ENCODE measurements around the gene BDNF. TPM values are rescaled to one million over a fixed set of nuclear protein-coding genes. Genes with fewer than 3 reads are reported as not detected.

The BDNF gene
- total RNA-seq, 1 donor from 2014 or later = 5.5 TPM

DNA sequence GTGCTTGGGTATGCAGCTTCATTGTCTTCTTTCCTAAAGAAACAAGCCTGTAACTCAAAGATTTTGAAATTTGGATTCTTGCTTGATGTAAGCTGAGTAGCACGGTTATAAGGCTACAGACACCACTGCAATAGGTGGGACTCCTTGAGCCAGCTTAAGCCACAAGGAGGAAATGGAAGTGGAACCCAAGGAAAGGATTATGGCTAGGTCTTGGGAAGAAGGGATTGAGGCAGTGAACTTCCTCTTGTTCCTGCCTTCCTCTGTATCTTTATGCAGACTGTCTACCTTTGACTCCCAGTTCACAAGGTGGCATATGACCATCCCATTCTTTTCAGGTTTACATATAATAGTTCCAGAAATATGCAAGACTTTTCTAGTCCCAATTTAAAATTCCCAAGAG is 72.3 kb downstream of the BDNF start:
- H3K4me3 Mint-ChIP-seq = no peak overlapping the region
- no peaks in the 10 kb centered on the region for H3K9me3 Mint-ChIP-seq
- no peaks in the 10 kb centered on the region for H3K4me1 Mint-ChIP-seq (ENCODE audit: unreplicated experiment)
- DNase-seq (ENCODE audit: extremely low spot score, unreplicated experiment) = no peak
- H3K36me3 Mint-ChIP-seq = no peaks in the 10 kb centered on the region
- H3K27ac Mint-ChIP-seq = no peak overlapping the region
- TF ChIP-seq, protein P1, sequence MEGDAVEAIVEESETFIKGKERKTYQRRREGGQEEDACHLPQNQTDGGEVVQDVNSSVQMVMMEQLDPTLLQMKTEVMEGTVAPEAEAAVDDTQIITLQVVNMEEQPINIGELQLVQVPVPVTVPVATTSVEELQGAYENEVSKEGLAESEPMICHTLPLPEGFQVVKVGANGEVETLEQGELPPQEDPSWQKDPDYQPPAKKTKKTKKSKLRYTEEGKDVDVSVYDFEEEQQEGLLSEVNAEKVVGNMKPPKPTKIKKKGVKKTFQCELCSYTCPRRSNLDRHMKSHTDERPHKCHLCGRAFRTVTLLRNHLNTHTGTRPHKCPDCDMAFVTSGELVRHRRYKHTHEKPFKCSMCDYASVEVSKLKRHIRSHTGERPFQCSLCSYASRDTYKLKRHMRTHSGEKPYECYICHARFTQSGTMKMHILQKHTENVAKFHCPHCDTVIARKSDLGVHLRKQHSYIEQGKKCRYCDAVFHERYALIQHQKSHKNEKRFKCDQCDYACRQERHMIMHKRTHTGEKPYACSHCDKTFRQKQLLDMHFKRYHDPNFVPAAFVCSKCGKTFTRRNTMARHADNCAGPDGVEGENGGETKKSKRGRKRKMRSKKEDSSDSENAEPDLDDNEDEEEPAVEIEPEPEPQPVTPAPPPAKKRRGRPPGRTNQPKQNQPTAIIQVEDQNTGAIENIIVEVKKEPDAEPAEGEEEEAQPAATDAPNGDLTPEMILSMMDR (conservative IDR thresholded peaks at IDR 0.05) = no peak
- peaks cover 22% of the 10 kb centered on the region for H3K27me3 Mint-ChIP-seq

- Mint-ChIP-seq H3K36me3 (no peaks in the 10 kb centered on the region), H3K4me1 (ENCODE audit: unreplicated experiment) (no peaks in the 10 kb centered on the region), H3K4me3 (no peak overlapping the region), H3K9me3 (no peaks in the 10 kb centered on the region), H3K27me3 (peaks cover 15% of the 10 kb centered on the region), H3K27ac (no peak overlapping the region)
- DNase-seq (ENCODE audit: extremely low spot score, unreplicated experiment) = no peak
- TF ChIP-seq, protein P1 (conservative IDR thresholded peaks at IDR 0.05) = no peak
Observed at GRCh38 chr11:27626938-27627586, 73.2 kb downstream of the BDNF start.

GRCh38 chr11:27626269-27626937 is 73.9 kb downstream of the BDNF start:
- no peak overlapping the region for H3K4me3 Mint-ChIP-seq
- H3K36me3 Mint-ChIP-seq = no peaks in the 10 kb centered on the region
- H3K27me3 Mint-ChIP-seq = peaks cover 11% of the 10 kb centered on the region
- TF ChIP-seq, protein P1 (conservative IDR thresholded peaks at IDR 0.05) = no peak
- no peak overlapping the region for H3K27ac Mint-ChIP-seq
- H3K9me3 Mint-ChIP-seq = no peaks in the 10 kb centered on the region
- H3K4me1 Mint-ChIP-seq (ENCODE audit: unreplicated experiment) = no peaks in the 10 kb centered on the region
- DNase-seq (ENCODE audit: extremely low spot score, unreplicated experiment) = no peak

DNA sequence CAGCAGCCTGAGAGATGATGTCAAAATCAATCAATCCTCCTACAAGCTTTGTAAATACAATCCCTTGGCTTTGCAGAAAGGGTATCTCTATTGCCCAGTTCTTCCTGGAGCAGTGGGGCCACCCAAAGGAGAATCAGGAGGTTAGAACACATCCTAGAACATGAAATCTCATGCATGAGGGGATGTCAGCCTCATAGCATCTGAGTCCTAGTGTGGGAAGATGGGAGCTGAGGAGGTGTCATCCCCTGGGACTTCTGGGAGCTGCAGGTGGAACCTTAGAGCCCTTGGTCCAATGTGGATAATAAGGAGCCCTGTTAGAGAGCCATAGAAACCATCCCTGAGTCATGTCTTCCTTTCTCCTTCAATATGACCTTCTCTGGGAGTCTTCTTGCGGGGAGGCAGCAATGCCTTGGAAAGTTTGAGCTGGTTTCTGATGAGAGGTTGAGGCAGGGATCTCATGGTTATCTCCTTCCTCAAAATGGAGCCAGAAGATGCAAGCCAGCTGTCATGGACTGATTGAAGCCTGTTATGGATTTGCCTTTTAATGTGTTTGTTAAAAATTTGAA is 74.8 kb downstream of the BDNF start:
- H3K9me3 Mint-ChIP-seq = no peaks in the 10 kb centered on the region
- no peaks in the 10 kb centered on the region for H3K4me1 Mint-ChIP-seq (ENCODE audit: unreplicated experiment)
- H3K27me3 Mint-ChIP-seq = peaks cover 6% of the 10 kb centered on the region
- TF ChIP-seq, protein P1 (conservative IDR thresholded peaks at IDR 0.05) = no peak
- DNase-seq (ENCODE audit: extremely low spot score, unreplicated experiment) = no peak
- no peak overlapping the region for H3K27ac Mint-ChIP-seq
- H3K36me3 Mint-ChIP-seq = no peaks in the 10 kb centered on the region
- H3K4me3 Mint-ChIP-seq = no peak overlapping the region

GRCh38 chr11:27623945-27624523 is 76.2 kb downstream of the BDNF start:
- H3K9me3 Mint-ChIP-seq = no peaks in the 10 kb centered on the region
- no peak for DNase-seq (ENCODE audit: extremely low spot score, unreplicated experiment)
- peaks cover 3% of the 10 kb centered on the region for H3K27me3 Mint-ChIP-seq
- TF ChIP-seq, protein P1 (conservative IDR thresholded peaks at IDR 0.05) = no peak
- no peaks in the 10 kb centered on the region for H3K36me3 Mint-ChIP-seq
- no peak overlapping the region for H3K27ac Mint-ChIP-seq
- H3K4me1 Mint-ChIP-seq (ENCODE audit: unreplicated experiment) = no peaks in the 10 kb centered on the region
- H3K4me3 Mint-ChIP-seq = no peak overlapping the region
